Memory B cell (primary cell): ENCODE results near the gene ZBTB49.

Source experiments
- ATAC-seq: fragments of 150-1000 bp; cut with Tn5 transposase; 2 replicates; pipeline ENCODE4 v1.10.0; 2021; ENCODE audit warnings: low read depth, mild to moderate bottlenecking, moderate library complexity
- DNase-seq, 2 donors: peaks; one replicate each; pipeline ENCODE4 v3.0.0; 2022; ENCODE audit warnings: low spot score in 2 of 2
- H3K27ac Mint-ChIP-seq: one replicate; pipeline ENCODE4 v1.8.0; 2022; ENCODE audit warnings: mild to moderate bottlenecking, moderate library complexity, mixed read lengths
- H3K27me3 Mint-ChIP-seq: one replicate; pipeline ENCODE4 v1.8.0; 2022; ENCODE audit warnings: mixed read lengths
- H3K36me3 Mint-ChIP-seq: one replicate; pipeline ENCODE4 v1.8.0; 2022; ENCODE audit warnings: mild to moderate bottlenecking, mixed read lengths
- H3K4me1 Mint-ChIP-seq: one replicate; pipeline ENCODE4 v1.8.0; 2022; ENCODE audit warnings: mixed read lengths
- H3K4me3 Mint-ChIP-seq: one replicate; pipeline ENCODE4 v1.8.0; 2022; ENCODE audit warnings: mild to moderate bottlenecking, moderate library complexity, mixed read lengths
- H3K9me3 Mint-ChIP-seq: one replicate; pipeline ENCODE4 v1.8.0; 2022; ENCODE audit warnings: mixed read lengths

The ZBTB49 gene

DNA sequence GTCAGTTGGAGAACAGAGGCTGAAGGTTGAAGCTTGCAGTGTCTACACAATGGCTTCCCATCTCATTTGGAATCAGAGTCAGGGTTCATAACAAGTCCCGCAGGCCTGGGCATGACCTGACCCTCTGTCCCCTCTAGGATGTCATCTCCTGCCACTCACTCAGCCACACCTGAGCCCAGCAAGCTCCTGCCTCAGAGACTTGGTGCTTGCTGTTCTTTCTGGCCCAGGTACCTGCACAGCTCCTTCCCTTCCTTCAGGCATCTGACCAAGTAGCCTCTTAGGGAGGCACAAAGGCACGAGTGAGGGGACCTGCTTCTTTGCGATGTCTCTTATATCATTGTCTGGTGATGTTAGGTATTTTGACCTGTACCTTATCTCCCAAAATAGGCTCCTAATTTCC is 9.0 kb downstream of the ZBTB49 start:
- no peaks in the 10 kb centered on the region for H3K27me3 Mint-ChIP-seq
- H3K27ac Mint-ChIP-seq = no peak overlapping the region
- H3K4me1 Mint-ChIP-seq = peaks cover 20% of the 10 kb centered on the region
- peaks cover 7% of the 10 kb centered on the region for H3K9me3 Mint-ChIP-seq
- H3K4me3 Mint-ChIP-seq = no peak overlapping the region
- DNase-seq (no peak), ATAC-seq (no peak)
- H3K36me3 Mint-ChIP-seq = peaks cover 34% of the 10 kb centered on the region

- peaks cover 24% of the 10 kb centered on the region for H3K36me3 Mint-ChIP-seq
- peaks cover 10% of the 10 kb centered on the region for H3K4me1 Mint-ChIP-seq
- no peak overlapping the region for H3K4me3 Mint-ChIP-seq
- no peak for DNase-seq
- no peak for ATAC-seq
- H3K27me3 Mint-ChIP-seq = no peaks in the 10 kb centered on the region
- H3K27ac Mint-ChIP-seq = no peak overlapping the region
- no peaks in the 10 kb centered on the region for H3K9me3 Mint-ChIP-seq
These were observed 11.9 kb downstream of the ZBTB49 start for GRCh38 chr4:4302001-4302400.

DNA sequence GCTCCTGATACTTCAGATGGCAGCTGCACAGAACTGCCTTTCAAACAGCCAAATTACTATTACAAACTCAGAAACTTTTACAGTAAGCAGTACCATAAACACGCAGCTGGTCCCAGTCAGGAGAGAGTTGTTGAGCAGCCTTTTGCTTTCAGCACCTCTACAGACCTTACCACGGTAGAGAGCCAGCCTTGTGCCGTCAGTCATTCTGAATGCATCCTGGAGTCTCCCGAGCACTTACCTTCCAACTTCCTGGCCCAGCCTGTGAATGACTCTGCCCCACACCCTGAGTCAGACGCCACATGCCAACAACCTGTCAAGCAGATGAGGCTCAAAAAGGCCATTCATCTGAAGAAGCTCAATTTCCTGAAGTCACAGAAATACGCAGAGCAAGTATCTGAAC is 12.4 kb downstream of the ZBTB49 start:
- Mint-ChIP-seq H3K4me1 (peaks cover 8% of the 10 kb centered on the region), H3K36me3 (peaks cover 24% of the 10 kb centered on the region), H3K4me3 (no peak overlapping the region), H3K27ac (no peak overlapping the region), H3K9me3 (no peaks in the 10 kb centered on the region), H3K27me3 (no peaks in the 10 kb centered on the region)
- ATAC-seq (no peak), DNase-seq (no peak)

- H3K36me3 Mint-ChIP-seq = peaks cover 26% of the 10 kb centered on the region
- peaks cover 6% of the 10 kb centered on the region for H3K4me1 Mint-ChIP-seq
- no peaks in the 10 kb centered on the region for H3K9me3 Mint-ChIP-seq
- H3K4me3 Mint-ChIP-seq = no peak overlapping the region
- DNase-seq = no peak
- ATAC-seq = no peak
- H3K27ac Mint-ChIP-seq = no peak overlapping the region
- no peaks in the 10 kb centered on the region for H3K27me3 Mint-ChIP-seq
These were observed 16.9 kb downstream of the ZBTB49 start for GRCh38 chr4:4306920-4307319.

GRCh38 chr4:4308800-4309441 is 18.9 kb downstream of the ZBTB49 start:
- no peak for DNase-seq
- no peak for ATAC-seq
- no peak overlapping the region for H3K4me3 Mint-ChIP-seq
- no peaks in the 10 kb centered on the region for H3K27me3 Mint-ChIP-seq
- H3K36me3 Mint-ChIP-seq = peaks cover 24% of the 10 kb centered on the region
- H3K27ac Mint-ChIP-seq = no peak overlapping the region
- H3K9me3 Mint-ChIP-seq = no peaks in the 10 kb centered on the region
- peaks cover 2% of the 10 kb centered on the region for H3K4me1 Mint-ChIP-seq

DNA sequence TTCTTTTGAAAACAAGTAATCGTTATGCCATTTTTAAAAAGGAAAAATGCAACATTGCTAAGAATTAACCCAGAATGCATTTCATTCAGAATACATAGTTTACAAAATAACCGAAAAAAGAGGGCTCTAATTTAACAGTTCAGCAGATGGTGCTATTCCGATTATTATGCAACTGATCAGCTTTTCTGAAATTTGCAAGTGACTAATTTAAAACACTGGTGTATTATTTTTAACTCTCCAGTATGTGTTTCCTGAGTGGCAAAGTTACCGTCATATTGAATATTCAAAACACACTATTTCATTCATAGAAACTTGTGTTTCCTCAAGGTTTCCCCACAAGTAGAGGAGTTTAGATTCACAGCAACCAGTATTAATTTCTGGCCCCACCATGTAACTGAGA is 21.1 kb downstream of the ZBTB49 start:
- Mint-ChIP-seq H3K9me3 (no peaks in the 10 kb centered on the region), H3K4me3 (no peak overlapping the region), H3K4me1 (no peaks in the 10 kb centered on the region), H3K27ac (no peak overlapping the region), H3K36me3 (peaks cover 25% of the 10 kb centered on the region), H3K27me3 (no peaks in the 10 kb centered on the region)
- no peak for DNase-seq
- no peak for ATAC-seq

DNA sequence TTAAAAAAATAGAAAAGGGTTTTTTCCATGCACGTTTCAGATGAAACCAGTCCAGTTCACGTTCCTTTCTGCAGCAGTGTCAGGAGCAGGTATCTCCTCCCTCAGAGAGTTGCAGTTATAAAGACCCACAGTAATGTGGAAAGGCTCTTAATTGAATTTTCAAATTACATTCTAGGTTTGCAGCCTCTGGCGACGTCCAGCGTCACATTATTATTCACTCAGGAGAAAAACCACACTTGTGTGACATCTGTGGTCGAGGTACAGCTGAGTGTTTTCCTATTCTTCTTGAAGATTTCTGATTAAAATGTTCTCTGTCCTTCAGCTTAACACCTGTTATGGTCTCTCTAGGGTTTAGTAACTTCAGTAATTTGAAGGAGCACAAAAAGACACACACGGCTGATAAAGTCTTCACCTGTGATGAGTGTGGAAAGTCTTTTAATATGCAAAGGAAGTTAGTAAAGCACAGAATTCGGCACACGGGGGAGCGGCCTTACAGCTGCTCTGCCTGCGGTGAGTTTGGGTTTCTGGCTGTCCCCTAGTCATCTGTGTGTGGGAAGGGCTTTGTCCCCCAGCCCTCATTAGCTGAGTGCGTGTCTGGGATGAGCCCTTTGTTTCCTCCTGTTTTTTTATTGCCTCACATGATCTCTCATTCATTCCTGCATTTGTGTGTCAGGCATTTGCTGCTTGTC is 25.6 kb downstream of the ZBTB49 start:
- Mint-ChIP-seq H3K9me3 (no peaks in the 10 kb centered on the region), H3K4me1 (no peaks in the 10 kb centered on the region), H3K27me3 (no peaks in the 10 kb centered on the region), H3K27ac (no peak overlapping the region), H3K4me3 (no peak overlapping the region), H3K36me3 (peaks cover 22% of the 10 kb centered on the region)
- ATAC-seq (no peak), DNase-seq (no peak)

DNA sequence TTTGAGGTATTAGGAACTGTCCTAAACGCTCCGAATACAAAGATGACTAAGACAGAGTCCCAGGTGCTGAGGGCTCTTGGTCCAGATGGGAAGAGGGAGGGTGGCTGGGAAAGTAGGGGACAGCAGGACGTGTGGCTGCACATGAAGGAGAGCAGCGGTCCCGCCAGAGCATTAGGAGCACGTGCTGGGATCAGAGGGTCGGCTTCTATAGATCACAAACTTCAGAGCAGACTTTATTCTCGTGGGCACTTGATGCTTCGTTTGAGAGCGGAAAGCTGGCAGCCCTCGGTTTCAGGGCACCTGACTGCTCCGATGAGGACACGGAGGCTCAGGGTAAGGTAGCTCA is 26.1 kb downstream of the ZBTB49 start:
- no peak overlapping the region for H3K27ac Mint-ChIP-seq
- H3K9me3 Mint-ChIP-seq = no peaks in the 10 kb centered on the region
- no peaks in the 10 kb centered on the region for H3K27me3 Mint-ChIP-seq
- no peaks in the 10 kb centered on the region for H3K4me1 Mint-ChIP-seq
- H3K36me3 Mint-ChIP-seq = peaks cover 26% of the 10 kb centered on the region
- H3K4me3 Mint-ChIP-seq = no peak overlapping the region
- no peak for DNase-seq
- ATAC-seq = no peak

DNA sequence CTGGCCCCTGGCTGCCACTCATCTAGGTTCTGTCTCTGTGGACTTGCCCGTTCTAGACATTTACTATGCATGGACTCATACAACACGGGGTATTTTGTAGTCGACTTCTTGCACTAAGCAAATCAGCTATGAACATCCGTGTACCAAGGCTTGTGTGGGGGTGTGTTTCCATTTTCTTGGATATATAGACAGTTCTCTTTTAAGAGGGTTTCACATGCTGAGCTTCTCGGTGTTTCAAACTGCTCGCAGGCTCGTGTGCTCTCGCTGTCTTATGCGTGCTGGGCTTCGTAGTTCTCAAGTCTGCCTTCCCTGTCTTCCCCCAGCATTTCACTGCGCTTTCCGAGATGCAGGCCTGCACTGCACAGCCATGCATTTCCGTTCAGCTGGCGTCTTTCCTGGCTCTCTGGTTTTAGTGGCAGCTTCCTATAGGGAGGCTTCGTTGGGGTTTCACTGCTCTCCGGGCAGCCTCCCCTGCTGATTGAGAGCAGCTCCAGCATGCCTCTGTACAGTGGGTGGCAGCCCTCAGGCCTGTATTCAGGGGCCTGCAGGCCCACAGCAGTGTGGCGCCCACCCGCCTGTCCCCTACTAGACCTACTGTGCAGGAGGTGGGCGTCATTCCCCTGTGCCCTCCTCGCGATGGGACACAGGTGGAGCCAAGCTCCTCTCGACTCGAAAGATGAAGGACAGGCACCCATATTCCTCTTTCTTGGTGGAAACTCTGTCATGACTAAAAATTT is 27.6 kb downstream of the ZBTB49 start:
- H3K27me3 Mint-ChIP-seq = no peaks in the 10 kb centered on the region
- no peak overlapping the region for H3K4me3 Mint-ChIP-seq
- H3K36me3 Mint-ChIP-seq = peaks cover 36% of the 10 kb centered on the region
- DNase-seq (no peak), ATAC-seq (no peak)
- H3K27ac Mint-ChIP-seq = no peak overlapping the region
- H3K4me1 Mint-ChIP-seq = no peaks in the 10 kb centered on the region
- no peaks in the 10 kb centered on the region for H3K9me3 Mint-ChIP-seq

GRCh38 chr4:4320528-4320927 is 30.5 kb downstream of the ZBTB49 start:
- Mint-ChIP-seq H3K4me1 (no peaks in the 10 kb centered on the region), H3K4me3 (no peak overlapping the region), H3K27me3 (no peaks in the 10 kb centered on the region), H3K27ac (no peak overlapping the region), H3K36me3 (peaks cover 36% of the 10 kb centered on the region), H3K9me3 (no peaks in the 10 kb centered on the region)
- ATAC-seq (no peak), DNase-seq (no peak)

DNA sequence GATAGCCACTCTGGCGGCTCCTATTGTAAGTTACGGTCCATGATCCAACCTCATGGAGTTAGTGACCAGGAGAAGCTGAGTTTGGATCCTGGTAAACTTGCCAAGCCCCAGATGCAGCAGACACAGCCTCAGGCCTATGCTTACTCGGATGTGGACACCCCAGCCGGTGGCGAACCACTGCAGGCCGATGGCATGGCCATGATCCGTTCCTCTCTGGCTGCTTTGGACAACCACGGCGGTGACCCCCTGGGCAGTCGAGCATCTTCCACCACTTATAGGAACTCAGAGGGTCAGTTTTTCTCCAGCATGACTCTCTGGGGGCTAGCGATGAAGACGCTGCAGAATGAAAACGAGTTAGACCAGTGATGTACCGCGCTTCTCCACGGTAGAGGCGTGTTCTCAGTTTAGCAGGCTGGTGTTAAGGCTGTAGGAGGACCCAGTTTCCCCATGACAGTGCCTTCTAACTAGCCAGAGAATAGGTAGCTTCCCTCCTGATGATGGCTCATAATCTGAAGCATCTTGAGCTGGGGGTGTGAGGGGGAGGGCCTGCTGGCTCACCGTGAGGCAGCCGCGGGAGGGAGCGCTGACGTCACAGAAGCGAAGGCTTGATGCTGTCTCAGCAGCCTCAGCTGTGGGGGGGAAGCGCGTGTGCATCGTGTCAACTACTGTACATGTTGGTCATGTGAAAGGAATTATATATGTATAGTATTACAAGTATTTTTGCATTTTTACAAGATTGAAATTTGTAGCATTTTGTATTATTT is 31.1 kb downstream of the ZBTB49 start:
- H3K27me3 Mint-ChIP-seq = no peaks in the 10 kb centered on the region
- H3K4me3 Mint-ChIP-seq = no peak overlapping the region
- H3K27ac Mint-ChIP-seq = no peak overlapping the region
- DNase-seq = no peak
- H3K4me1 Mint-ChIP-seq = no peaks in the 10 kb centered on the region
- no peaks in the 10 kb centered on the region for H3K9me3 Mint-ChIP-seq
- peaks cover 33% of the 10 kb centered on the region for H3K36me3 Mint-ChIP-seq
- ATAC-seq = no peak

DNA sequence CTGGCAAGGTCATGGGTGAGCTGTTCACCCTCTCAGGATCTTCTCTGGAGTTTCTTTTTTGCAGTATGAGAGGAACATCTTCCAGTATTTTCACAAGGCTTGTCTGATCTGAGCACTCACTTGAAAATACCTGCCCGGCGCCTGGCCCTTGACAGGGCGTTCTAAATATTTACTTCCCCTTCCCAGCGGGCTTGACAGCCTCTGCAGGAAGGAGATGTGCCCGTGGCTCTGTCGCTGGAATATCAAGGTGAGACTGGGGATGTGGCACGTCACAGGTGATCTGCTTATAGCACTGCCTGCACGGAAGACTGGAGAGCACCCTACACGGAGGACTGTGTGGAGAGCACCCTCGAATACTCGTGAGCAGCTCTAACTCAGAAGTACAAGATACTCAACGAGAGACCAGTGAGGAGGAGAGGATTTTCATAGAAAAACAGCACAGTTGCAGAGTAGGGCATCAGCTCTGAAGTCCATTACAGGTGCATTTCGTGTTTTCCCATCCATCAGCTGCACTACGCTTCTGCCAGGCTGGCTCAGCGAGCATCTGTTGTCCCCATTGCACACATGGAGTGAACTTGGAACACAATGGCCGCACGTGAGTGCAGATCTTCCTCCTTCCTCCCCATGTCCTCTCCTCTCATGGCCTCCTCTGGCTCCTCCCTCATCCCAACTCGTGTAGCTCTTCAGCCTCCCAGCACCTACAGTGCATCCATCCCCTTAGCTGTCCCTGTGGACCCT is 32.1 kb downstream of the ZBTB49 start:
- DNase-seq (no peak), ATAC-seq (no peak)
- Mint-ChIP-seq H3K27me3 (no peaks in the 10 kb centered on the region), H3K27ac (no peak overlapping the region), H3K4me1 (no peaks in the 10 kb centered on the region), H3K9me3 (no peaks in the 10 kb centered on the region), H3K36me3 (peaks cover 28% of the 10 kb centered on the region), H3K4me3 (no peak overlapping the region)

GRCh38 chr4:4323705-4324534 is 33.9 kb downstream of the ZBTB49 start:
- Mint-ChIP-seq H3K4me1 (no peaks in the 10 kb centered on the region), H3K36me3 (peaks cover 23% of the 10 kb centered on the region), H3K9me3 (no peaks in the 10 kb centered on the region), H3K4me3 (no peak overlapping the region), H3K27ac (no peak overlapping the region), H3K27me3 (no peaks in the 10 kb centered on the region)
- ATAC-seq = no peak
- no peak for DNase-seq
